OCI-LY3 (cell line): ENCODE results near the gene SOHLH2.

ENCODE experiments used
- EZH2phosphoT487 ChIP-seq: fragments of 200-600 bp; shearing (Covaris generic); IDR thresholded peaks from 2 replicates; pipeline ENCODE4 v1.6.1; 2018; ENCODE audit warnings: antibody characterized with exemption, mixed run types, low read depth
- TF ChIP-seq, protein P1 (sequence below): fragments of 200-600, 300-600 bp; sonication (generic); IDR thresholded peaks from 2 replicates; pipeline ENCODE4 v1.5.1; 2014; ENCODE audit warnings: antibody characterized with exemption, low read length, low read depth

DNA sequence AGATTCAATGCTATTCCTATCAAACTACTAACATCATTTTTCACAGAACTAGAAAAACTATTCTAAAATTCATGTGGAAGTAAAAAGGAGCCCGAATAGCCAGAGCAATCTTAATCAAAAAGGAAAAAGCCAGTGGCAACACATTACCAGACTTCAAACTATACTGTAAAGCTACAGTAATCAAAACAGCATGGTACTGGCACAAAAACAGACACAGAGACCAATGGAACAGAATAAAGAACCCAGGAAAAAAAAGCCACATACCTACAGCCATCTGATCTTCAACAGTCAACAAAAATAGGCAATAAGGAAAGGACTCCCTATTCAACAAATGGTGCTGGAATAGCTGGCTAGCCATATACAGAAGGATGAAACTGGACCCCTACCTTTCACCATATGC lies 10.4 kb upstream of the SOHLH2 start:
- TF ChIP-seq, protein P1, sequence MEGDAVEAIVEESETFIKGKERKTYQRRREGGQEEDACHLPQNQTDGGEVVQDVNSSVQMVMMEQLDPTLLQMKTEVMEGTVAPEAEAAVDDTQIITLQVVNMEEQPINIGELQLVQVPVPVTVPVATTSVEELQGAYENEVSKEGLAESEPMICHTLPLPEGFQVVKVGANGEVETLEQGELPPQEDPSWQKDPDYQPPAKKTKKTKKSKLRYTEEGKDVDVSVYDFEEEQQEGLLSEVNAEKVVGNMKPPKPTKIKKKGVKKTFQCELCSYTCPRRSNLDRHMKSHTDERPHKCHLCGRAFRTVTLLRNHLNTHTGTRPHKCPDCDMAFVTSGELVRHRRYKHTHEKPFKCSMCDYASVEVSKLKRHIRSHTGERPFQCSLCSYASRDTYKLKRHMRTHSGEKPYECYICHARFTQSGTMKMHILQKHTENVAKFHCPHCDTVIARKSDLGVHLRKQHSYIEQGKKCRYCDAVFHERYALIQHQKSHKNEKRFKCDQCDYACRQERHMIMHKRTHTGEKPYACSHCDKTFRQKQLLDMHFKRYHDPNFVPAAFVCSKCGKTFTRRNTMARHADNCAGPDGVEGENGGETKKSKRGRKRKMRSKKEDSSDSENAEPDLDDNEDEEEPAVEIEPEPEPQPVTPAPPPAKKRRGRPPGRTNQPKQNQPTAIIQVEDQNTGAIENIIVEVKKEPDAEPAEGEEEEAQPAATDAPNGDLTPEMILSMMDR: no peak
- no peak for TF ChIP-seq EZH2phosphoT487
